CD4-positive, CD25-positive, alpha-beta regulatory T cell (primary cell): ENCODE results near the gene UNC5B. TPM values are rescaled to one million over a fixed set of nuclear protein-coding genes. Genes with fewer than 3 reads are reported as not detected.

Source experiments
- ATAC-seq, 2 donors: fragments of 150-1000 bp; cut with Tn5 transposase; one replicate each; pipeline ENCODE4 v1.10.0; 2021; ENCODE audit warnings: low read depth in 2 of 2, moderate number of reproducible peaks in 2 of 2, moderate library complexity in 1 of 2
- DNase-seq, 3 donors: peaks; one replicate each; pipeline versions ENCODE4 v3.0.0 to v3.0.0-alpha.2; 2012 to 2022; ENCODE audit warnings: mixed read lengths in 1 of 3
- H3K27ac ChIP-seq: one replicate; pipeline ENCODE4 v1.7.0; 2013; ENCODE audit warnings: mild to moderate bottlenecking, low read length; ENCODE audit not compliant: insufficient read depth, poor library complexity, severe bottlenecking
- H3K27me3 ChIP-seq: one replicate; pipeline ENCODE4 v1.7.0; 2013; ENCODE audit warnings: low read length; ENCODE audit not compliant: control insufficient read depth, insufficient read depth
- H3K36me3 ChIP-seq: one replicate; pipeline ENCODE4 v1.7.0; 2013; ENCODE audit warnings: mild to moderate bottlenecking, low read length, moderate library complexity; ENCODE audit not compliant: control insufficient read depth, insufficient read depth
- H3K4me1 ChIP-seq: 2 replicates; pipeline ENCODE4 v1.7.0; 2013; ENCODE audit warnings: mild to moderate bottlenecking, low read length; ENCODE audit not compliant: insufficient read depth, control insufficient read depth, poor library complexity, severe bottlenecking
- H3K4me3 ChIP-seq: one replicate; pipeline ENCODE4 v1.7.0; 2013; ENCODE audit warnings: low read depth, mild to moderate bottlenecking, low read length, moderate library complexity
- H3K9me3 ChIP-seq, 2 experiments: 1 replicate in 1 of 2; 2 replicates in 1 of 2; pipeline ENCODE4 v1.7.0; 2013; ENCODE audit warnings: low read length in 2 of 2, mild to moderate bottlenecking in 1 of 2, moderate library complexity in 1 of 2; ENCODE audit not compliant: control insufficient read depth in 2 of 2
- H3K27ac Mint-ChIP-seq, 3 donors: one replicate each; pipeline ENCODE4 v1.8.0; 2020 to 2022; ENCODE audit warnings: mild to moderate bottlenecking in 3 of 3, mixed read lengths in 3 of 3, moderate library complexity in 2 of 3
- H3K27me3 Mint-ChIP-seq: one replicate; pipeline ENCODE4 v1.8.0; 2022; ENCODE audit warnings: mild to moderate bottlenecking, mixed read lengths
- H3K36me3 Mint-ChIP-seq: one replicate; pipeline ENCODE4 v1.8.0; 2020; ENCODE audit warnings: mixed read lengths
- H3K4me1 Mint-ChIP-seq, 4 donors: one replicate each; pipeline ENCODE4 v1.8.0; 2020 to 2022; ENCODE audit warnings: mixed read lengths in 4 of 4, mild to moderate bottlenecking in 1 of 4
- H3K4me3 Mint-ChIP-seq, 4 donors: one replicate each; pipeline ENCODE4 v1.8.0; 2020 to 2022; ENCODE audit warnings: mild to moderate bottlenecking in 4 of 4, mixed read lengths in 4 of 4, moderate library complexity in 3 of 4
- H3K9me3 Mint-ChIP-seq, 7 donors: one replicate each; pipeline ENCODE4 v1.8.0; 2020 to 2022; ENCODE audit warnings: mixed read lengths in 7 of 7, mild to moderate bottlenecking in 3 of 7, moderate library complexity in 2 of 7
- polyA plus RNA-seq, 4 donors: library from polyadenylated mRNA; unstranded; fragments of 300-500 nt; fragmentation: Illumina TruSeq; gene quantifications; one replicate each; pipeline ENCODE4 v1.2.3, GENCODE V29; 2021
- total RNA-seq: library from RNA; stranded (reverse); gene quantifications from one replicate; pipeline ENCODE4 v1.2.3, GENCODE V29; 2022

UNC5B gene
- total and polyA plus RNA-seq, 5 donors from 2014 or later: 0.07 TPM; not detected in 4

GRCh38 chr10:71255808-71256660, 43.7 kb downstream of the UNC5B start:
- no peak for ATAC-seq
- Histone ChIP-seq H3K27me3 (no peaks in the 10 kb centered on the region), H3K27ac (no peak overlapping the region), H3K36me3 (no peaks in the 10 kb centered on the region), H3K4me1 (no peaks in the 10 kb centered on the region), H3K9me3 (no peaks in the 10 kb centered on the region), H3K4me3 (no peak overlapping the region)
- Mint-ChIP-seq H3K36me3 (no peaks in the 10 kb centered on the region), H3K4me3 (no peak overlapping the region), H3K27ac (no peak overlapping the region), H3K27me3 (no peaks in the 10 kb centered on the region), H3K4me1 (no peaks in the 10 kb centered on the region), H3K9me3 (no peaks in the 10 kb centered on the region)
- DNase-seq: no peak

GRCh38 chr10:71256661-71257318, 44.4 kb downstream of the UNC5B start:
- no peak overlapping the region for H3K4me3 ChIP-seq
- H3K4me1 Mint-ChIP-seq: no peaks in the 10 kb centered on the region
- H3K9me3 ChIP-seq: no peaks in the 10 kb centered on the region
- no peaks in the 10 kb centered on the region for H3K27me3 Mint-ChIP-seq
- no peaks in the 10 kb centered on the region for H3K4me1 ChIP-seq
- no peak overlapping the region for H3K27ac ChIP-seq
- H3K4me3 Mint-ChIP-seq: no peak overlapping the region
- DNase-seq: no peak
- H3K27ac Mint-ChIP-seq: no peak overlapping the region
- H3K36me3 ChIP-seq: no peaks in the 10 kb centered on the region
- no peak for ATAC-seq
- H3K9me3 Mint-ChIP-seq: no peaks in the 10 kb centered on the region
- H3K27me3 ChIP-seq: no peaks in the 10 kb centered on the region
- H3K36me3 Mint-ChIP-seq: no peaks in the 10 kb centered on the region

- ATAC-seq: no peak
- DNase-seq: no peak
- Histone ChIP-seq H3K4me3 (no peak overlapping the region), H3K9me3 (no peaks in the 10 kb centered on the region), H3K27ac (no peak overlapping the region), H3K27me3 (no peaks in the 10 kb centered on the region), H3K4me1 (no peaks in the 10 kb centered on the region), H3K36me3 (no peaks in the 10 kb centered on the region)
- Mint-ChIP-seq H3K4me1 (no peaks in the 10 kb centered on the region), H3K36me3 (no peaks in the 10 kb centered on the region), H3K9me3 (no peaks in the 10 kb centered on the region), H3K27ac (no peak overlapping the region), H3K4me3 (no peak overlapping the region), H3K27me3 (no peaks in the 10 kb centered on the region)
Measured at GRCh38 chr10:71257319-71257997, 45.1 kb downstream of the UNC5B start.

GRCh38 chr10:71258046-71258445, 45.7 kb downstream of the UNC5B start:
- no peaks in the 10 kb centered on the region for H3K36me3 ChIP-seq
- no peaks in the 10 kb centered on the region for H3K9me3 Mint-ChIP-seq
- H3K4me3 Mint-ChIP-seq: no peak overlapping the region
- ATAC-seq: no peak
- H3K9me3 ChIP-seq: no peaks in the 10 kb centered on the region
- no peaks in the 10 kb centered on the region for H3K27me3 ChIP-seq
- H3K27me3 Mint-ChIP-seq: no peaks in the 10 kb centered on the region
- DNase-seq: no peak
- H3K4me1 ChIP-seq: no peaks in the 10 kb centered on the region
- H3K36me3 Mint-ChIP-seq: no peaks in the 10 kb centered on the region
- no peak overlapping the region for H3K4me3 ChIP-seq
- no peak overlapping the region for H3K27ac Mint-ChIP-seq
- no peak overlapping the region for H3K27ac ChIP-seq
- no peaks in the 10 kb centered on the region for H3K4me1 Mint-ChIP-seq

GRCh38 chr10:71258446-71259145, 46.2 kb downstream of the UNC5B start:
- Mint-ChIP-seq H3K9me3 (no peaks in the 10 kb centered on the region), H3K4me3 (no peak overlapping the region), H3K36me3 (no peaks in the 10 kb centered on the region), H3K27ac (no peak overlapping the region), H3K27me3 (no peaks in the 10 kb centered on the region), H3K4me1 (no peaks in the 10 kb centered on the region)
- Histone ChIP-seq H3K27ac (no peak overlapping the region), H3K4me3 (no peak overlapping the region), H3K9me3 (no peaks in the 10 kb centered on the region), H3K36me3 (no peaks in the 10 kb centered on the region), H3K4me1 (no peaks in the 10 kb centered on the region), H3K27me3 (no peaks in the 10 kb centered on the region)
- DNase-seq (no peak), ATAC-seq (no peak)

GRCh38 chr10:71259282-71259681, 46.9 kb downstream of the UNC5B start:
- Histone ChIP-seq H3K4me3 (no peak overlapping the region), H3K27me3 (no peaks in the 10 kb centered on the region), H3K9me3 (no peaks in the 10 kb centered on the region), H3K4me1 (no peaks in the 10 kb centered on the region), H3K27ac (no peak overlapping the region), H3K36me3 (no peaks in the 10 kb centered on the region)
- DNase-seq (no peak), ATAC-seq (no peak)
- no peak overlapping the region for H3K4me3 Mint-ChIP-seq
- no peak overlapping the region for H3K27ac Mint-ChIP-seq
- H3K4me1 Mint-ChIP-seq: no peaks in the 10 kb centered on the region
- H3K27me3 Mint-ChIP-seq: peaks cover 1% of the 10 kb centered on the region
- H3K9me3 Mint-ChIP-seq: no peaks in the 10 kb centered on the region
- H3K36me3 Mint-ChIP-seq: no peaks in the 10 kb centered on the region

- no peak for DNase-seq
- H3K9me3 Mint-ChIP-seq: no peaks in the 10 kb centered on the region
- H3K36me3 ChIP-seq: no peaks in the 10 kb centered on the region
- H3K36me3 Mint-ChIP-seq: no peaks in the 10 kb centered on the region
- no peak overlapping the region for H3K27ac ChIP-seq
- H3K9me3 ChIP-seq: no peaks in the 10 kb centered on the region
- H3K27me3 Mint-ChIP-seq: peaks cover 5% of the 10 kb centered on the region
- ATAC-seq: no peak
- H3K4me3 Mint-ChIP-seq: no peak overlapping the region
- H3K4me1 Mint-ChIP-seq: no peaks in the 10 kb centered on the region
- no peaks in the 10 kb centered on the region for H3K27me3 ChIP-seq
- no peak overlapping the region for H3K27ac Mint-ChIP-seq
- H3K4me1 ChIP-seq: no peaks in the 10 kb centered on the region
- no peak overlapping the region for H3K4me3 ChIP-seq
Measured at GRCh38 chr10:71259815-71260501, 47.6 kb downstream of the UNC5B start.
